Jurkat, Clone E6-1 (cell line): Measurements from ENCODE around the gene TMEM92.
"Not testable (repeated sequence)": the region's sequence is repeated elsewhere in the genome, so short reads cannot be mapped to it uniquely, and the experiment has no call there.

Experiments used
- DNase-seq: peaks from one replicate; pipeline ENCODE4 v3.0.0-alpha.2; 2011; ENCODE audit warnings: low read depth, low spot score
- H3K4me3 ChIP-seq: 2 replicates; pipeline ENCODE4 v1.5.1; 2011; ENCODE audit warnings: mild to moderate bottlenecking, low read length, control low read depth, moderate library complexity

TMEM92 gene

GRCh38 chr17:50261051-50261915 lies 13.0 kb upstream of the TMEM92 start:
- no peak overlapping the region for H3K4me3 ChIP-seq
- DNase-seq = no peak

GRCh38 chr17:50262001-50262794 lies 12.1 kb upstream of the TMEM92 start:
- H3K4me3 ChIP-seq = no peak overlapping the region
- no peak for DNase-seq

- DNase-seq = no peak
- H3K4me3 ChIP-seq = no peak overlapping the region
Observed at GRCh38 chr17:50263331-50264262, 10.7 kb upstream of the TMEM92 start.

GRCh38 chr17:50264263-50265113 lies 9.8 kb upstream of the TMEM92 start:
- H3K4me3 ChIP-seq = no peak overlapping the region
- DNase-seq = peak; percentile 16

- H3K4me3 ChIP-seq = no peak overlapping the region
Observed at GRCh38 chr17:50265212-50265611, 9.1 kb upstream of the TMEM92 start.

GRCh38 chr17:50265690-50266315 lies 8.5 kb upstream of the TMEM92 start:
- no peak for DNase-seq

More at GRCh38 chr17:50265212-50265611, 9.1 kb upstream of the TMEM92 start:
- no peak for DNase-seq

GRCh38 chr17:50266384-50267073 lies 7.7 kb upstream of the TMEM92 start:
- H3K4me3 ChIP-seq = no peak overlapping the region
- DNase-seq = no peak

More at GRCh38 chr17:50265690-50266315, 8.5 kb upstream of the TMEM92 start:
- H3K4me3 ChIP-seq = no peak overlapping the region

GRCh38 chr17:50267074-50267841 lies 7.0 kb upstream of the TMEM92 start:
- H3K4me3 ChIP-seq = no peak overlapping the region
- DNase-seq = no peak

- DNase-seq = no peak
- no peak overlapping the region for H3K4me3 ChIP-seq
Observed at GRCh38 chr17:50268026-50268425, 6.2 kb upstream of the TMEM92 start.

- H3K4me3 ChIP-seq = no peak overlapping the region
- no peak for DNase-seq
Observed at GRCh38 chr17:50268743-50269275, 5.5 kb upstream of the TMEM92 start.

- peak; percentile 47 for DNase-seq
- no peak overlapping the region for H3K4me3 ChIP-seq
Observed at GRCh38 chr17:50269477-50270434, 4.5 kb upstream of the TMEM92 start.

GRCh38 chr17:50270435-50271362 lies 3.6 kb upstream of the TMEM92 start:
- DNase-seq = no peak
- H3K4me3 ChIP-seq = no peak overlapping the region

- not testable (repeated sequence) for H3K4me3 ChIP-seq, DNase-seq
Observed at GRCh38 chr17:50271363-50271750, 2.9 kb upstream of the TMEM92 start.

- no peak overlapping the region for H3K4me3 ChIP-seq
- DNase-seq = no peak
Observed at GRCh38 chr17:50272246-50272645, 2.0 kb upstream of the TMEM92 start.
